SU-DHL-6 (cell line): ENCODE data around the gene PNMT.

Experiments used
- H2AFZ ChIP-seq: fragments of 200-600 bp; sonication (generic); 2 replicates; pipeline ENCODE4 v1.6.1; 2014; ENCODE audit warnings: low read depth, mild to moderate bottlenecking, moderate library complexity, mixed read lengths, antibody characterized with exemption, low read length; ENCODE audit not compliant: severe bottlenecking
- H3F3A ChIP-seq: fragments of 200-600 bp; shearing (Covaris generic); 2 replicates; pipeline ENCODE4 v1.6.0; 2016; ENCODE audit warnings: antibody characterized with exemption, mild to moderate bottlenecking; ENCODE audit not compliant: insufficient read depth
- H3K27ac ChIP-seq: fragments of 200-600 bp; sonication (generic); 2 replicates; pipeline ENCODE4 v1.5.1; 2016; ENCODE audit warnings: low read depth, mild to moderate bottlenecking, low read length, moderate library complexity, mixed read lengths
- H3K27me3 ChIP-seq: fragments of 200-600 bp; sonication (generic), shearing (Covaris generic); 2 replicates; pipeline ENCODE4 v1.6.0; 2014; ENCODE audit warnings: mild to moderate bottlenecking, low read length
- H3K36me3 ChIP-seq: fragments of 200-600 bp; sonication (generic); 2 replicates; pipeline ENCODE4 v1.6.1; 2014; ENCODE audit warnings: mild to moderate bottlenecking, low read length, mixed read lengths
- H3K4me2 ChIP-seq: fragments of 300-600, 200-600 bp; shearing (Covaris generic), sonication (generic); 2 replicates; pipeline ENCODE4 v1.6.0; 2014; ENCODE audit warnings: low read length, low read depth, mild to moderate bottlenecking; ENCODE audit not compliant: poor library complexity, severe bottlenecking
- H3K4me3 ChIP-seq: fragments of 200-600 bp; sonication (generic); 2 replicates; pipeline ENCODE4 v1.5.1; 2014; ENCODE audit warnings: antibody characterized with exemption, low read length, mild to moderate bottlenecking, mixed read lengths; ENCODE audit not compliant: insufficient read depth, poor library complexity, severe bottlenecking
- H3K79me2 ChIP-seq: fragments of 200-600 bp; sonication (generic); 2 replicates; pipeline ENCODE4 v1.6.1; 2014; ENCODE audit warnings: mild to moderate bottlenecking, low read length, moderate library complexity; ENCODE audit not compliant: insufficient read depth
- H3K9ac ChIP-seq: fragments of 200-600 bp; sonication (generic); 2 replicates; pipeline ENCODE4 v1.7.0; 2014; ENCODE audit warnings: mild to moderate bottlenecking, low read length
- H3K9me2 ChIP-seq: fragments of 200-600 bp; sonication (generic); replicated peaks from 2 replicates; pipeline ENCODE4 v1.6.1; 2014; ENCODE audit warnings: low read length; ENCODE audit not compliant: insufficient read depth
- H3K9me3 ChIP-seq: fragments of 200-600 bp; sonication (generic); 2 replicates; pipeline ENCODE4 v1.6.1; 2014; ENCODE audit warnings: low read length, mixed read lengths; ENCODE audit not compliant: insufficient read depth
- H4K20me1 ChIP-seq: fragments of 200-600 bp; sonication (generic); 2 replicates; pipeline ENCODE4 v1.6.1; 2014; ENCODE audit warnings: low read depth, mild to moderate bottlenecking, antibody characterized with exemption, low read length, moderate library complexity, mixed read lengths
- CTCF ChIP-seq: fragments of 200-600 bp; sonication (generic); IDR thresholded peaks from one replicate; pipeline ENCODE4 v1.5.1; 2017; ENCODE audit warnings: antibody characterized with exemption, mild to moderate bottlenecking, low read length, moderate library complexity; ENCODE audit not compliant: insufficient read depth, poor library complexity, severe bottlenecking
- EZH2phosphoT487 ChIP-seq: fragments of 200-600 bp; sonication (generic), shearing (Covaris generic); conservative IDR thresholded peaks from 2 replicates; pipeline ENCODE4 v1.6.1; 2018; ENCODE audit warnings: mild to moderate bottlenecking, antibody characterized with exemption, low read length, moderate library complexity, mixed read lengths

The PNMT gene

GRCh38 chr17:39719563-39720355 lies 51.5 kb downstream of the PNMT start:
- Histone ChIP-seq H3K27me3 (no peaks in the 10 kb centered on the region), H2AFZ (no peak overlapping the region), H3F3A (no peaks in the 10 kb centered on the region), H3K9me3 (no peaks in the 10 kb centered on the region), H3K36me3 (no peaks in the 10 kb centered on the region), H3K79me2 (no peaks in the 10 kb centered on the region), H3K27ac (no peak overlapping the region), H3K9me2 (no peaks in the 10 kb centered on the region), H3K4me2 (no peak overlapping the region), H4K20me1 (no peaks in the 10 kb centered on the region), H3K9ac (no peak overlapping the region), H3K4me3 (no peak overlapping the region)
- no peak for TF ChIP-seq CTCF
- TF ChIP-seq EZH2phosphoT487, result no peak
